GM21737 (cell line): ENCODE results near the gene SAMD4A.
A peak's percentile ranks its signal among the peaks of the same experiment; 100 is the strongest.

ENCODE experiments used
- ATAC-seq: cut with Tn5 transposase; IDR thresholded peaks from one replicate; pipeline ENCODE4 v1.9.1; 2021; ENCODE audit warnings: mild to moderate bottlenecking, moderate library complexity; ENCODE audit not compliant: unreplicated experiment

SAMD4A gene

DNA sequence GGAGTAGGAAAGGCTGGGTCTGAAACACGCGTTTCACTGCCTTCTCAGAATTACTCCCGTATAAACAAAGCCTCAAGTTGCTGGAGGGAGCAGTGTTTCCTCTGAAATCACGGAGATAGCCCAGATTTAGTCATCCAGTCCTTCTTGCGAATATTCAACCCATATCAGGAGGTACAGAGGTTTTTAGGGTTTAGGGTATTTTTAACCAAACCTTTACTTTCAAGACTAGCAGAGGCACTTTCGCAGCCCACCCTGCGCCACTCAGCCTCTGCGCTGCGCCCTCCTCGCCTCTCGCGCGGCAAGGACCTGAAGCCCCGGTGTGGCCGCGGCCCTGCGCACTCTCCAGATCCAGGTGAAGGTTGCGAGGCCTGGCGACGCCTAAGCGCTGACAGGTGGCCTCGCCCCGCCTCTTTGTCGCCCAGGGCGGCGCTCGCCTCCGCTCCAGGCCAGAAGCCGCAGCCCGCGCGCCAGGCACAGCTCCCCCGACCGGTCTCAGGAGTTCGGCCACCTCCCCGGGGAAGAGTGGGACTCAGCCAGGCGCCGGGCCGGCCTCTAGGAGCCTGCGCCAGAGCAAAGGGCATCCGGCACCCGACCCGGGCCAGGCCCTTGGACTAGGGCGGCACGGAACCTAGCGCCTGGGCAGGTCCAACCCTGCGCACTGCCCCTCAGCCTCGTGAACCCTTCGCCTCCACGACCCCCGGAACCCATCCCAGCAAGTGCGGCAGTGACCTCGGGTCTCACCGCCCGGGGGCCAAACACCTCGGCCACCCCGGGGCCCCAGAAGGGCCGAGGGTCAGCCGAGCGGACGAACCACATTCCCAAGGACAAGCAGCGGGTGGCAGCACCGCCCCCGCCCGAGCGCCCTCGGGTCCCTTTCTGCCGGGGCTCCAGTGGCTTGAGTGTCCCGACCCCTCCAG lies 1.8 kb upstream of the SAMD4A start:
- ATAC-seq, result peak; percentile 42

DNA sequence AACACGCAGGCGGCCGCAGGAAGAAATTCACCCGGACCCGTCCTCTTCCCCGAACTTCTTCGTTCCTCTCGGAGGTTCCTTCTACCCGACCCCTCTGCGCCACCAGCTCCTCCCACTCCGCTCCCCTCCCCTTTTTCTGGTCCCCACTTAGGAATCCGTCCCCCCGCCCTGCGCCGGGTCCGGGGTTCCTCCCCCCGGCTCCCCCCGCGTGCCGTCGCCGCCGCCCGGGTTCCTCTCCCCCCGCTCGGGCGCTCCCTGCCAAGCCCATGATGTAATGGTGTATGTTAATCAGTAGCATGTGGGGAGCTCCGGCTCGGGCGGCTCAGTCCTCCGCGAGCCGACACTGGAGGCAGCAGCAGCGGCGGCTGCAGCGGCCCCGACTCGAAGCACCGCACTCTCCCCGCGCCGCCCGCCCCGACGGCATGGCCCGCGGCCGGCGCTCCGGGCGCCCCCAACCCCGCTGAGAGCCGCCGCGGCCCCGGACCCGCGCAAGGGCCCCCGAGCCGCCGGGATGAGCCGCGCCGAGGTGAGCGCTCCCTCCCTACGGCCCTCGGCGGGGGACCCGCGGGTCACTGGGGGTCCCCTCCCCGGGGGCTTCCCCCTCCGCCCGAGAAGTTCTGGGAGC lies 1.0 kb upstream of the SAMD4A start:
- peak; percentile 40 for ATAC-seq

- ATAC-seq, result no peak
Measured at GRCh38 chr14:54567224-54567638, 303 bp downstream of the SAMD4A start.

DNA sequence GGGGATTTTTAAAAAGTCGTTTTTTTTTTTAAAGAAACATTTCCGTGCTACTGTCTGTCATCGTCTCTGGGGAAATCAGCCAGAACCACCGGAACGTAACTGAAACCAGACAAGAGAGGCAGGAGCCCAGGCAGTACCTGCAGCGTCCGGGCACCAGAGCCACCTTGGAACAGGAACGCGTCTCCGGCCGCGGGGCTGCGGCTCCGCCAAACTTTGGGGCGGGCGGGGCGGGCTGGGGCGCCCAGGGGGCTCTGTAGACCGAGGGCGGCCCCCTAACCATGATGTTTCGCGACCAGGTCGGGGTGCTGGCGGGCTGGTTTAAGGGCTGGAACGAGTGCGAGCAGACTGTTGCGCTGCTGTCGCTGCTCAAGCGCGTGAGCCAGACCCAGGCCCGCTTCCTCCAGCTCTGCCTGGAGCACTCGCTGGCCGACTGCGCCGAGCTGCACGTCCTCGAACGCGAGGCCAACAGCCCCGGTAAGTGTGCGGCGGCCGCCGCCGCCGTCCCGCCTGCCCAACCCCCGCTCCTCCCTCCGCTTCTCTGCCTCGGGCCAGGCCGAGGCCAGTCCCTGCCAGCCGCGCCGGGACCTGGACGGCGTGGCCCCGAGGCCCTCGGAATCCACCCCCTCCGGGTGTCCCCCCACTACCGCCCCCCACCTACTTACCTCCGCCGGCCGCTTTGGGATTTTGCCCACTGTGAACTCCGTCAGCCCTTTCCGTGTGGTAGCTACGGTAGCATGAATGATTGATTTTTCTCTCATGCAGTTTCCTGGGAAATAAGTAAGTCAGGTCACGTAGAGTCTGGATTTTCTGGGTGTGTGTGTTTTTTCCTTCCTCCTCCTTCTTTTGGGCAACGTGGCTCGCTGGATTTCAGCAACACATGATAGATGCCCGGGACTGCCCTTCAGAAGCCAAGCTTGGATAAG lies 972 bp downstream of the SAMD4A start:
- ATAC-seq, result no peak

GRCh38 chr14:54568821-54569595 lies 2.1 kb downstream of the SAMD4A start:
- no peak for ATAC-seq

GRCh38 chr14:54570047-54570446 lies 3.1 kb downstream of the SAMD4A start:
- no peak for ATAC-seq

DNA sequence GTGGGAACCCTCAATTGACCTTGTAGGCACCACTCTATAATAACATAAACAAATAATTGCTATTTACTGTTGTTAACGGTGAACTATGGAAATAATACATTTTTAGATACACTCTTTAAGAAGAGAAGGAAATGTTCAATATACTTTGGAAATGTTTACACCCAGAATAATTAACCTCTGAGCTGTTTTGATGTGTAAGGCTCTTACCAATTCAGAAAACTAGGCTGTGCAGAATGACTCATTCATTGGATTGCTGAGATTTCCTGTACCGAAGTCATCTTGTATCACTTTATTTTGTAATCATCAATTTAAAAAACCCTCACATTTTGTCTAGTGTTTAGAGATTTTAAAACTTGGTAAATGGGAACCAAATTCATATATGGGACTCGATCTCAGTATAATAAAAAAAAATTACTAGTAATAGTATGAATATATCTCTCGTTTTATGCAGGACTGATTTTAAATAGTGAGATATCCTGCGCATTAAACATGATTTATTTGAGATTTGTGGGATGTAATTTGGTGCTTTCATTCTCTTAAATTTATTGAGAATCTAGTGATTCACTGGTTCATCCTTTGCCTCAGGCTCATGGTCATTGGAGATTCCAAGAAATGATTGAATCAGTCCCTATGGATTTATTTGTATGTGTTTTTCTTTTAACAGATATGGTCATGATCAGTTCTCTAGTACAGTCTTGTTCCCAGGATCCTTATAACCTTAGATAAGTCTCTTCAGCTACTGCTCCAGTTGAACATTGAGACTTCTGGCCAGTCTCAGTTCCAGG lies 3.9 kb downstream of the SAMD4A start:
- ATAC-seq, result no peak

DNA sequence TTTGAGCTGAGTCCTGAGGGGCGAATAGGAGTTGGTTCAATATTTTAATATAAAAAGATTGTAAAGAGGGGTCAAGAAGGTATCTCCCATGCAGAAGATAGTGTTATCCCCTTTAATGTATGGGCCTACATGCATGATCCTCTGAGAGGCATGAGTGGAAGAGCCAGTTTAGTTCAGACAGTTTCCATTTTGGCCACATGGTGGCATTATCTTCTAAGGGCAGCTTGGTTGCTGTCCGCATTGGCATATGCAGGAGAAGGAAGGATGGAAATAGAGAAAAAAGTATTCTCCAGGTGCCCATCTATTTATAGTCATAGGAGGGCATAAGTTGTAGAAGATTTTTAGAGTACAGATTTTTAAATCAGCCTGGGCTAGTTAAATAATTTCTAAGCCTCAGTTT lies 5.4 kb downstream of the SAMD4A start:
- ATAC-seq, result no peak

GRCh38 chr14:54574528-54574927 lies 7.6 kb downstream of the SAMD4A start:
- ATAC-seq, result no peak

- no peak for ATAC-seq
Measured at GRCh38 chr14:54577494-54577893, 10.6 kb downstream of the SAMD4A start.

GRCh38 chr14:54577977-54578376 lies 11.0 kb downstream of the SAMD4A start:
- ATAC-seq, result no peak

- no peak for ATAC-seq
Measured at GRCh38 chr14:54579621-54580020, 12.7 kb downstream of the SAMD4A start.

- no peak for ATAC-seq
Measured at GRCh38 chr14:54580933-54581332, 14.0 kb downstream of the SAMD4A start.

- ATAC-seq, result no peak
Measured at GRCh38 chr14:54582334-54582733, 15.4 kb downstream of the SAMD4A start.

DNA sequence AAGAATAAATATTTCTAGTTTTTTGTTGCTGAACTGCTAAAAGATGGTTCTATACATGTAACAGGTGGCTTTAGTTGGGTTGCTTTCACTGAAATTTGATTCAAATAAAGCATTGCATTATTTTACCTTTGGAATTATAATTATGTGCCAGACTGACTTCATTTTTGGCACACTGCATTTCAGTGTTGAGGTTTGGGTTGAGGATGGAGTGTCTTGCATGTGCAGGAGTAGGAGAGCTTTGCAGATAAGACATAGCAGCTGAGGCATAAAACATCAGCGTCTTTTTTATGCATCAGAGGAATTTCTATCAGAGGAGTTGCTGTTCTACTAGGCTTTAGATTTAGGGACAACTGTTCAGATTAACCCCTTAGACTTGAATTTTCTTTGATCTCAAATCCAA lies 17.2 kb downstream of the SAMD4A start:
- no peak for ATAC-seq

DNA sequence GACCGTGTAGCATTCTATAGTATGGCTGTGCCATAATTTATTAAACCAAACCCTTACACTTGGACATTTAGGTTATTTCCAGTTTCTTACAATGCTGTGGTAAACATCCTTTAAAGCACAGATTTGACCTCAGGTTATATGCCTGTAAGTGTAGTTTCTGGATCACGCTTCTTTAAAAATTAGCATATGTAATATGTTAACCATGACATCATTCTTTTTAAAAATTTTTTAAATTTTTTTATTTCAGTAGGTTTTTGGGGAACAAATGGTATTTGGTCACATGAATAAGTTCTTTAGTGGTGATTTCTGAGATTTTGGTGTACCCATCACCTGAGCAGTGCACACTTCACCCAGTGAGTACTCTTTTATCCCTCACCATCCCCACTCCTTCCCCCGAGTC lies 18.3 kb downstream of the SAMD4A start:
- no peak for ATAC-seq

DNA sequence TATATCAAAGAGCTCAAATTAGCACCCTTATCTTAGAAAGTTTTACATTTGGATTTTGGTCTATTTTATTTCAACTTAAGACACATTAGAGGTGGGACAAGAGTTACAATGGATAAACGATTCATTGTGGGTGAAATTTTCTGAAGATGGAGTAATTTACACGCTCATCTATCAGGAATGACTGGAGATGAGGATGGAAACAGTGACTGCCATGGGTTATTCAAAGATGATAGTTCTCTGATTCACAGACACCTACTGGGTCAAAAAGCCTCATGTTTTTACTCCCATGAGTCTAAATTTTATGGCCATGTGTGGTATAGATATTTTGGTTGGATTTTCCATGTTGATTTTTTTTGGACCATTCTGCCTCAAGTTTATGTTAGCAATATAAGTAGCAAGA lies 22.1 kb downstream of the SAMD4A start:
- no peak for ATAC-seq

DNA sequence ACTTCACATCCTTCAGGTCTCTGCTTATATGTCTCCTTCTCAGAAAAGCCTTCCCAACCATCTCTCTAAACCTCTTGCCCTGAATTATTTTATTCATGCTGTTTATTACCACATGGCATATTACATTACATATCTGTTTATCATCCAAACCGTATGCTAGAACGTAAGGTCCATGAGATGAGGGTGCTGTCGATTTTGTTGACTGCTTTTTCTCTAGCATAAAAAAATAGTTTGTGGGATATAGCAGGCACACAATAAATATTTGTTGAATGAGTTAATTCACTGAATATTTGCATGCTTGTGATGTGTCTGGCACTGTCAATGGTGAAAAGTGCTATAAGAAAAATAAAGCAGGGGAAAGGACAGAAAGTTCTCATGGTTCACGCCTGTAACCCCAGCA lies 22.9 kb downstream of the SAMD4A start:
- ATAC-seq, result no peak

GRCh38 chr14:54590481-54590880 lies 23.6 kb downstream of the SAMD4A start:
- ATAC-seq, result no peak

- ATAC-seq, result no peak
Measured at GRCh38 chr14:54591461-54591860, 24.5 kb downstream of the SAMD4A start.
